Kidney (tissue), 14 donors: ENCODE data around the gene ZNF124. TPM values are rescaled to one million over a fixed set of nuclear protein-coding genes. Genes with fewer than 3 reads are reported as not detected.
A peak's percentile ranks its signal among the peaks of the same experiment; 100 is the strongest.

Experiments
- DNase-seq, 5 donors: peaks; one replicate each; pipeline ENCODE4 v3.0.0-alpha.2; 2013 to 2020
- FAIRE-seq: peaks from 2 replicates; lab custom pipeline; 2012; peaks lifted over from hg19 to GRCh38; lab: Jason Lieb, UNC
- H3K27ac ChIP-seq, 2 donors: one replicate each; pipeline ENCODE4 v1.7.0; 2013; ENCODE audit warnings: low read depth in 2 of 2, low read length in 2 of 2, inconsistent platforms in 1 of 2
- H3K27me3 ChIP-seq: one replicate; pipeline ENCODE4 v1.7.1; 2013; ENCODE audit warnings: low read length, inconsistent platforms; ENCODE audit not compliant: control insufficient read depth, insufficient read depth
- H3K36me3 ChIP-seq, 3 donors: one replicate each; pipeline versions ENCODE4 v1.7.0 to v1.7.1; 2013; ENCODE audit warnings: low read length in 3 of 3, control low read depth in 1 of 3, inconsistent platforms in 1 of 3; ENCODE audit not compliant: insufficient read depth in 3 of 3, control insufficient read depth in 2 of 3
- H3K4me1 ChIP-seq, 3 donors: one replicate each; pipeline versions ENCODE4 v1.7.0 to v1.7.1; 2013; ENCODE audit warnings: low read length in 3 of 3, inconsistent platforms in 1 of 3, low read depth in 1 of 3; ENCODE audit not compliant: control insufficient read depth in 2 of 3, insufficient read depth in 2 of 3
- H3K4me3 ChIP-seq, 3 donors: one replicate each; pipeline versions ENCODE4 v1.7.0 to v1.8.1; 2013; ENCODE audit warnings: low read length in 3 of 3, control low read depth in 1 of 3, inconsistent platforms in 1 of 3
- H3K9ac ChIP-seq, 3 donors: one replicate each; pipeline versions ENCODE4 v1.7.0 to v1.7.1; 2013; ENCODE audit warnings: low read length in 3 of 3, control low read depth in 1 of 3, inconsistent platforms in 1 of 3
- H3K9me3 ChIP-seq, 3 donors: one replicate each; pipeline versions ENCODE4 v1.7.0 to v1.7.1; 2013; ENCODE audit warnings: low read length in 3 of 3, control low read depth in 1 of 3, inconsistent platforms in 1 of 3; ENCODE audit not compliant: control insufficient read depth in 2 of 3, insufficient read depth in 1 of 3
- CTCF ChIP-seq: IDR thresholded peaks from 3 replicates; pipeline ENCODE4 v1.5.1; 2012; ENCODE audit warnings: mild to moderate bottlenecking, moderate library complexity, borderline replicate concordance; ENCODE audit not compliant: insufficient read depth; ENCODE audit errors: extremely low read depth
- intact Hi-C: fragments of 100-400 bp; cut with DNase I; formaldehyde crosslinking; loops from one replicate; pipeline ENCODE4 v1.11.1; 2022
- polyA plus RNA-seq: library from polyadenylated mRNA; stranded (reverse); fragments of 350-450 nt; fragmentation: Illumina TruSeq; extraction: RNeasy Lipid Tissue Mini Kit (QIAGEN cat#74804); gene quantifications from one replicate; pipeline ENCODE4 v1.2.3, GENCODE V29; 2014; ENCODE audit warnings: low read depth, low replicate concordance; ENCODE audit not compliant: insufficient read depth
- total RNA-seq: library from RNA; stranded (reverse); fragmentation: NEBNext Ultra II Directional; extraction: Animal tissue kit (Norgen Biotek cat#: 25700); gene quantifications from one replicate; pipeline ENCODE4 v1.2.1, GENCODE V29; 2021
- donor health status: control.
- donor health status: control.
- donor health status: control.
- donor health status: control.
- donor health status: control.
- donor health status: DM: yes; HTN: yes; CAD: no.
- donor health status: Normal renal cell carcinoma (clear cell type).

Gene ZNF124
- total and polyA plus RNA-seq, 2 donors from 2014 or later, result 2.5 to 45.7 TPM

- TF ChIP-seq CTCF, result no peak
- intact Hi-C loops, result no loop called here
- H3K9me3 ChIP-seq, result peaks cover 0 to 40% (median 23%) of the 10 kb centered on the region in 3 donors
- no peaks in the 10 kb centered on the region for H3K4me1 ChIP-seq
- H3K27ac ChIP-seq, result no peak overlapping the region
- no peak overlapping the region for H3K4me3 ChIP-seq
- H3K9ac ChIP-seq, result no peak overlapping the region
- no peaks in the 10 kb centered on the region for H3K27me3 ChIP-seq
- peaks cover 0 to 9% (median 4%) of the 10 kb centered on the region in 3 donors for H3K36me3 ChIP-seq
- no peak for DNase-seq
- no peak for FAIRE-seq
These were observed 18.4 kb upstream of the ZNF124 start for GRCh38 chr1:247189981-247190798.

- intact Hi-C loops, result no loop called here
- no peak overlapping the region for H3K27ac ChIP-seq
- H3K9ac ChIP-seq, result no peak overlapping the region
- no peaks in the 10 kb centered on the region for H3K4me1 ChIP-seq
- FAIRE-seq (no peak), DNase-seq (no peak)
- H3K9me3 ChIP-seq, result peaks cover 0 to 35% (median 9%) of the 10 kb centered on the region in 3 donors
- peaks cover 0 to 8% (median 4%) of the 10 kb centered on the region in 3 donors for H3K36me3 ChIP-seq
- H3K4me3 ChIP-seq, result peak overlapping the region in 1 of 3 donors; percentile 22
- TF ChIP-seq CTCF, result no peak
- no peaks in the 10 kb centered on the region for H3K27me3 ChIP-seq
These were observed 13.8 kb upstream of the ZNF124 start for GRCh38 chr1:247185667-247186066.

GRCh38 chr1:247184254-247184653 lies 12.4 kb upstream of the ZNF124 start:
- Histone ChIP-seq H3K4me3 (no peak overlapping the region), H3K4me1 (no peaks in the 10 kb centered on the region), H3K27me3 (no peaks in the 10 kb centered on the region), H3K27ac (no peak overlapping the region), H3K9ac (no peak overlapping the region), H3K9me3 (peaks cover 0 to 21% (median 0%) of the 10 kb centered on the region in 3 donors), H3K36me3 (no peaks in the 10 kb centered on the region)
- no peak for DNase-seq
- no peak for FAIRE-seq
- intact Hi-C loops, result no loop called here
- no peak for TF ChIP-seq CTCF
